ENCODE results near the gene MAML1. TPM values are rescaled to one million over a fixed set of nuclear protein-coding genes. Genes with fewer than 3 reads are reported as not detected.

The MAML1 gene
- polyA plus RNA-seq, 4 donors: 40.1 to 47.1 (median 43.2) TPM

DNA sequence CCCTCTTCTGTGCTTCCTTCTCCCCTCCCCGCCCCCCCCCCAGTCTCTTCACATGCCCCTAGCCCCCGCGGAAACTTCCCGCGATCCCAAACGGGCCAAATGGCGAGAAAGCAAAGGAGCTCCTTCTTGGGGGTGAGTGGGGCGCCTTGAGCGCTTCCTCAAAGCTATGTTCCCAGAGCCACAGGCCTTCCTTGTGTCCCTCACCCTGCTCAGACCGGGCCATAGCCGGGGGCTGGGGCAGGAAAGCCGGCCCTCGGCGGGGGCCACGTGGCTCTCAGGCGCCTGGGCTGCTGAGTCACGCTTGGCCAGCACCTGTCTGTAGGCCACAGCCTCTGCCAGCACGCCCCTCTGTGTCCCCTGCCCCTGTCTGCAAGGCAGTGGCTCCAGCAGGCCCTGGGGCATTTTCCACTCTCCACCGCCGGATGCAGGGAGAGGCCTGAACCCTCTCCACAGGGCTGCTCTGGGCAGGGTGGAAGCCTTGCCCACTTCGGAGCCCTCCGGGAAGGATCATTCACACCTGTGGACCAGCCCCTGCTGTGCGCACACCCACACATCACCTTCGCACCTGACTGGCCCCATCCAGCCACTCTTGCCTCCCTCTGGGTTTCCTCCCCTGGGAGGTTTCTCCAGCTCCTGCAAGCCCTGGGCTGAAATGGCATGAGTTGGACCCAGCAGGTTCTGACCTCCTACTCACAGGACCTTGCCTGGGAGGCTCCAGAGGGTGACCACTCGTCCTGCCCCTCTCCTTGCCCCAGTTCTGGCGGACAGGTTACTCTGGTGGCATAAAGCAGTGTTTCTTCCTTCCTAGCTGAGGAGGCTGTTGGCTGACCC is 86.9 kb downstream of the MAML1 start:
- DNase-seq (ENCODE audit: low read depth in 4 of 4, low spot score in 3 of 4): no peak

DNA sequence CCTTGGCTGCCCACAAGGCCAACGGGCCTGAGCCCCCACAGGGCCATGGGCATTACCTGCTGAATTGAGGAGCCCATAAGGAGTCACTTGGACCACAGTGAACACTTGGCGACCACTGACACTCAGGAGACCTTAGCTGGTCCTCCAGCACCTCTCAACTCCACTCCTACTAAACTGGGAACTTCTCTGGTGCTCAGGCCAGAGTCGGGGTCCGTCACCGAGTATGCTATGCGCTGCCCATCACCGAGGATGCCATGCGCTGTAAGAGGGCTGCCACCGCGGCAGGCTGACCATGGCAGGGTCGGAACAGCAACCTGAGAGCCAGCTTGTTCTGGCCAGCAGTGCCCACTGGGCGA is 87.5 kb downstream of the MAML1 start:
- DNase-seq (ENCODE audit: low read depth in 4 of 4, low spot score in 3 of 4): no peak

DNA sequence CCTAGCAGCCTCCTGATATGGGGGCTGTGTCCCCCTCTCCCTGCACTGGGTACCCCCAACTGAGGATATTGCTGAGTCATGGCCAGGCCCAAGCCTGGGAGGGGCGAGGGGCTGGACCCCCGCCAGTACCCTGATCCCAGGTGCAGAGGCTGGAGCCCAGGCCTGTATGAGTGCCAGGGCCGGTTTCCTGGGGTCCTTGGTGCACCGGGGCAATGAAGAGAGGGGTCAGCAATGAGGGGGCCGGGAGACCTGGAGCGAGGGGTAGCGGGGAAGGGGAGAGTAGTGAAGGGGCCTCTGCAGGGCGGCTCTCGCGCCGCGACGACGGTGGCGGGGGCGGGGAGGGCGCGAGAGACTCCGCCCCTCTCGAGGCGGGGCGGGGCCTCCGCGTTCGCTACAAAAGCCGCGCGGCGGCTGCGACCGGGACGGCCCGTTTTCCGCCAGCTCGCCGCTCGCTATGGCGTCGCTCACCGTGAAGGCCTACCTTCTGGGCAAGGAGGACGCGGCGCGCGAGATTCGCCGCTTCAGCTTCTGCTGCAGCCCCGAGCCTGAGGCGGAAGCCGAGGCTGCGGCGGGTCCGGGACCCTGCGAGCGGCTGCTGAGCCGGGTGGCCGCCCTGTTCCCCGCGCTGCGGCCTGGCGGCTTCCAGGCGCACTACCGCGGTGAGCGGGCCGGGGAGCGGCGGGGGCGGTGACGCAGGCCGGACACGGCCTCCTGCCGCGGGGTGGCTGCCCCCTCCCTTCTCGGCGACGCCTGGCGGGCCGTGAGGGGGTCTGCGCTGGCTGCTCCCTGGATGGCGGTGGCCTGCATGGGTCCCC is 88.1 kb downstream of the MAML1 start, which contains the start of gene SQSTM1:
Gene SQSTM1 (plus strand): TSS at position 423 of the 815 bp plus-strand sequence. CDS start 32 bp downstream, at position 455.
- DNase-seq (ENCODE audit: low read depth in 4 of 4, low spot score in 3 of 4): peak in 1 of 4 donors; percentile 75

DNA sequence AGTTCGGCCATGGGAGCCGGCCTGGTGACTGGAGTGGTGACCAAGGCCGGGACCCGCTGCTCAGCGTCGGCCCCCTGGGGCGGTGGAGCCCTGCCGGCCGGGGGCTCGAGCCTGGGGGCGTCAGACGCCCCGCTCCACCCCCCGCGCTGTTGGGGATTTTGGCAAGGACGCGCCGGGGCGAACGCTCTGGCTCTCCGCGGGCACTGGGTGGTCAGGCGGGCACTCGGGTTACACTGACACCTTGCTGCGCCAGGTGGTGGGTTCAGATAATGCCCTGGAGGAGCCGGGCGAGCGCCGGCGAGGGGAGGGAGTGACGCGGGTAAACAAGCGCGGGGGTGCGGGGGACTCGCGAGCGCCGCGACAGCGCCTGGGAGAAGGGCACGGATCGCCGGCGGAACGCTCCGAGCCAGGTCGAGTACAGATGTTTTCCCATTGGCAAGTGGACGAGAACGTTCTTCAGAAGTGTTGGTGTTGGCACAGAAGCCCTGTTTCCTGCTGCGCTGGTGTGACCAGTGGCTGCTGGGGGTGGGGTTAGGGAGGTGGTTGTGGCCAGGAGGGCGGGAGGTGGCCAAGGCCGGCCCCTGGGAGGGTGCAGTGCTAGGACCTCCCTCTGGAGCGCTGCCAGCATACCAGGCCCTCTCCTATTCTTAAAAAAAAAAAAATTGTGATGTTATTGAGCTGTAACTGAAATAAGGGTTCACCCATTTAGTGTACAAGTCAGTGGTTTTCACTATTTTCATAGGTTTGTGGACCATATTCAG is 88.9 kb downstream of the MAML1 start:
- DNase-seq (ENCODE audit: low read depth in 4 of 4, low spot score in 3 of 4): peak in 2 of 4 donors; percentile 84

DNA sequence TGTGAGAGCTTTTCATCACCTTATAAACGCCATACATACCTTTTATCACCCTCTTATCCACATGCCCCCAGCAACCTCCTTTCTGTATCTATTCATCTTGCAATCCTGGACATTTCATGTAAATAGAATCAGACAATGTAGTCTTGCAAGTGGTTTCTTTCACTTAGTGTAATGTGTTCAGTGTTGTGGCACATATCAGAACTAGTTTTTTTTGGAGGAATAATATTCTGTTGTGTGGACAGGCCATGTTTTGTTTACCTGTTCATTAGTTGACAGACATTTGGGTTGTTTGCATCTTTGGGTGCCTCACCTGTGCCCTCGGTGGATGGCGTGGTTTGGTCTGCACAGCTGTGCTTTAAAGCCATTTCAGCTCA is 89.4 kb downstream of the MAML1 start:
- no peak for DNase-seq (ENCODE audit: low read depth in 4 of 4, low spot score in 3 of 4)

DNA sequence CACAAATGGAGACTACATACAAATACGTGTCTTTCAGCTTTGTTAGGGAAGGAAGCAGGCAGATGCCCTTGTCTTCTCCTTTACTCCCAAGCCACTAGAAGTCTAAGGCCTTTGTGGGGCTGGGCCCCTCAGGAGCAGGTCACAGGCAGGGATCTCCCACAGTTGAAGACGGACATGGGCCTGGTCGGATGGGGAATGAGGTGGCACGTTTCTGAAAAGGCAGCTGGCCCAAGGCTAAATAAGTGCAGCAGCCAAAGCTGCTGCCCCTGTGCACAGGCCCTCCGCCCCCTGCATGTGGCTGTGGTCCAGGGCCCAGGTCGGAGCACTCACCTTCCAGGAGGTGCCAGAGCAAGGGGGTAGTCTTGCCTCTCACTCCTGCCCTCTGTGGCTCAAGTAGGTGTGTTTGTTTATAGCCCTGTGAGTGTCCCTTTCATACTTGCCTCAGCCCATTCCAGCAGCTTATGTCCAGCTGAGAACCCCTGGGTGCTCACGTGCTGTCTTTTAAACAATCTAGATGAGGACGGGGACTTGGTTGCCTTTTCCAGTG is 89.9 kb downstream of the MAML1 start:
- DNase-seq (ENCODE audit: low read depth in 4 of 4, low spot score in 3 of 4): no peak

DNA sequence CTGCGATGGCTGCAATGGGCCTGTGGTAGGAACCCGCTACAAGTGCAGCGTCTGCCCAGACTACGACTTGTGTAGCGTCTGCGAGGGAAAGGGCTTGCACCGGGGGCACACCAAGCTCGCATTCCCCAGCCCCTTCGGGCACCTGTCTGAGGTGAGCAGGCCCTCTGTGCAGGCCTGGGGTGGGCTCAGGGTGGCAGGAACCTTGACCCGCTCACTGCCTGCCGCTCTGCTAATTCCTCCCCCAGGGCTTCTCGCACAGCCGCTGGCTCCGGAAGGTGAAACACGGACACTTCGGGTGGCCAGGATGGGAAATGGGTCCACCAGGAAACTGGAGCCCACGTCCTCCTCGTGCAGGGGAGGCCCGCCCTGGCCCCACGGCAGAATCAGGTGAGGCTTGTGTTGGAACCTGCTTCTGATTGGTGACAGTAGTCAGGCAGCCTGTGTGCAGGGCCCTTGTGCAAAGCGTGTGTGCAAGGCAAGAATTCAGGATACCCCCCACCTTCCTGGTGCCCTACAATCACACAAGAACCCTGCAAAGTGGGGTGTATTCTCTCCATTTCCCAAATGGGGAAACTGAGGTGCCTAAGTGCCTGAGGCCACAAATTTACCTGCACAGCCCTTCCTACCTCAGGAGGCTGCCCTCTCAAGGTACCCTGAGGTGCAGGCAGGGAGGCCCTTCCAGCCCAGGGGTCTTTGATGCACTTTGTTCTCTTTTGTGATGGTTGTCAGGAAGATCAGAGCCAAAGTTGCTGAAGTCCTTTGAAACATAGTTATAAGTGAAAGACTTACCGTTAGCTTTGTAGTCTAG is 91.5 kb downstream of the MAML1 start:
- DNase-seq (ENCODE audit: low read depth in 4 of 4, low spot score in 3 of 4): no peak

DNA sequence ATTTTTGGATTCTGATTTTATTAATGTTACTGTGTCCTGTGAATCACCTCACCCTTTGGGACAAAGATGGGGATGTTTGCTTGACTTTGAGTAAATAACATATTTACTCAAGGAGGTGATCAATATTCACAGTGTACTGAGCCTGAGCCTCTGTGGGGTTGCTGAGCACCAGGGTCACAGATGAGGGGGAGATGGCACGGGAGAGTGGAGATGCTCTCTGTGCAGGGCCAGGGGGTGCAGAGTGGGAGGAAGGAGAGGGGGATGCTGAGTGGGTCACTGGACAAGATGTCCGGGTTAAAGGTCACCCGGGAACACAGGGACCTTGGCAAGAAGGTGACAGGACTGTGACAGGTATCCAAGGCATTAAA is 92.1 kb downstream of the MAML1 start:
- DNase-seq (ENCODE audit: low read depth in 4 of 4, low spot score in 3 of 4): no peak

DNA sequence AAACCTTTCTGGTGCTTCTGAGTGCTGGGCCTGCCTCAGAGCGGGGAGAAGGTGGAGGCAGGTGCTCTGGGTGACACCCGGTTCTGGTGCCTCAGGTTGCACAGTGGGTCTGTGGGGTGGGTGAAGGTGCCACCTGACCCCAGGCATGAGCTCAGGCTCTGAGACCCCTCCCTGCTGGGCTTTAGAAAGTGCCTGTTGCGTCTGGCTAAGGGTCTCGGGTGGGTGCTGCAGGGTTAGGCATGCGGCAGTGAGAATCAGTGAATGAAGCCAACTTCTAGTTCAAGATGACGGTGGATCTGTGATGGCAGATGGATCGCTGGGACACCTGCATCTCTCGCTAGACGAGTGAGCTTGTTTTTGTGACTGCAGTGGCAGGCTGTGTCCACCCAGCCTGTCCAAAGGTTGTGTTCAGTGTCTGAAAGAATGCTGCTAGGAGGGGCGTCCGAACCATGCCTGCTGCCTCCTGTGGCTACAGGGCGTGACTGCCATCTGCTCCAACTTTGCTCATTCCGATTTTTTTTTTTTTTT is 93.1 kb downstream of the MAML1 start:
- DNase-seq (ENCODE audit: low read depth in 4 of 4, low spot score in 3 of 4): no peak

Other genes starting within 250 kb of the MAML1 start
- 10 to 100 TPM; 51.6 to 91.5 (median 83.7) TPM for gene RUFY1, start 182.3 kb upstream of the MAML1 start, polyA plus RNA-seq (ENCODE audit: insufficient read length in 4 of 4)
- gene HNRNPH1, start 109.2 kb upstream of the MAML1 start, polyA plus RNA-seq (ENCODE audit: insufficient read length in 4 of 4): 1,000 to 10,000 TPM in 3 of 4 donors, 100 to 1,000 TPM in 1; 889 to 1,576 (median 1,143) TPM
- gene CBY3, start 51.8 kb upstream of the MAML1 start, polyA plus RNA-seq (ENCODE audit: insufficient read length in 4 of 4): 1 to 10 TPM in 1 of 4 donors, under 1 TPM in 3; 0.23 to 1.4 (median 0.27) TPM
- gene CANX, start 33.9 kb upstream of the MAML1 start, polyA plus RNA-seq (ENCODE audit: insufficient read length in 4 of 4): 100 to 1,000 TPM; 384 to 691 (median 559) TPM
- 1 to 10 TPM; 2.2 to 4.6 (median 3.4) TPM for gene LTC4S, start 61.2 kb downstream of the MAML1 start, polyA plus RNA-seq (ENCODE audit: insufficient read length in 4 of 4)
- 100 to 1,000 TPM in 3 of 4 donors, 10 to 100 TPM in 1; 94.1 to 176 (median 169) TPM for gene MGAT4B, start 74.0 kb downstream of the MAML1 start, polyA plus RNA-seq (ENCODE audit: insufficient read length in 4 of 4)
- gene SQSTM1, start 88.1 kb downstream of the MAML1 start, polyA plus RNA-seq (ENCODE audit: insufficient read length in 4 of 4): 100 to 1,000 TPM in 2 of 4 donors, 10 to 100 TPM in 2; 87.6 to 119 (median 101) TPM
- 10 to 100 TPM; 28.4 to 50.3 (median 33.7) TPM for gene MRNIP, start 126.0 kb downstream of the MAML1 start, polyA plus RNA-seq (ENCODE audit: insufficient read length in 4 of 4)
- 100 to 1,000 TPM in 2 of 4 donors, 10 to 100 TPM in 2; 95.5 to 137 (median 102) TPM for gene TBC1D9B, start 175.1 kb downstream of the MAML1 start, polyA plus RNA-seq (ENCODE audit: insufficient read length in 4 of 4)

All from left renal pelvis (tissue), 4 donors.